ENCODE results near the gene ADAMTSL4.

GRCh38 chr1:150561254-150561973 is 12.2 kb downstream of the ADAMTSL4 start:
- no peak for TF ChIP-seq POLR2A (IDR thresholded peaks at IDR 0.05; ENCODE audit: extremely low read depth, insufficient read length)
- no peak for TF ChIP-seq MYC (IDR thresholded peaks at IDR 0.05; ENCODE audit: low read depth, low read length)
- no peak for TF ChIP-seq CTCF (IDR thresholded peaks at IDR 0.05; ENCODE audit: low read depth, low read length)

Data from NB4 (cell line).